CD14-positive monocyte (primary cell): ENCODE measurements around the gene BCO1. TPM values are rescaled to one million over a fixed set of nuclear protein-coding genes. Genes with fewer than 3 reads are reported as not detected.

Experiments used
- DNase-seq, 3 donors: peaks; one replicate each; pipeline ENCODE4 v3.0.0-alpha.2; 2011 to 2022
- H2AFZ ChIP-seq: 2 replicates; pipeline ENCODE4 v1.6.0; 2012; ENCODE audit warnings: mild to moderate bottlenecking, low read depth, low read length, inconsistent platforms; ENCODE audit not compliant: insufficient read depth, poor library complexity, severe bottlenecking
- H3K27ac ChIP-seq, 2 donors: 1 replicate in 1 of 2; 2 replicates in 1 of 2; pipeline ENCODE4 v1.5.1; 2012 to 2013; ENCODE audit warnings: low read length in 2 of 2, control low read depth in 1 of 2, inconsistent platforms in 1 of 2, low read depth in 1 of 2, mild to moderate bottlenecking in 1 of 2
- H3K27me3 ChIP-seq, 2 donors: one replicate each; pipeline versions ENCODE4 v1.6.0 to v1.6.1; 2011 to 2013; ENCODE audit warnings: low read length in 2 of 2; ENCODE audit not compliant: control insufficient read depth in 2 of 2, insufficient read depth in 2 of 2
- H3K36me3 ChIP-seq, 2 donors: replicated peaks in 1 of 2; 1 replicate in 1 of 2; 2 replicates in 1 of 2; pipeline versions ENCODE4 v1.5.1 to v1.6.1; 2012 to 2013; ENCODE audit warnings: low read length in 2 of 2, control low read depth in 1 of 2, inconsistent platforms in 1 of 2, mild to moderate bottlenecking in 1 of 2; ENCODE audit not compliant: insufficient read depth in 2 of 2, control insufficient read depth in 1 of 2
- H3K4me1 ChIP-seq, 2 donors: 1 replicate in 1 of 2; 2 replicates in 1 of 2; pipeline versions ENCODE4 v1.5.1 to v1.6.1; 2012 to 2013; ENCODE audit warnings: low read length in 2 of 2, control low read depth in 1 of 2, inconsistent platforms in 1 of 2, mild to moderate bottlenecking in 1 of 2, moderate library complexity in 1 of 2; ENCODE audit not compliant: insufficient read depth in 2 of 2, control insufficient read depth in 1 of 2
- H3K4me2 ChIP-seq: replicated peaks from 2 replicates; pipeline ENCODE3; 2012; ENCODE audit warnings: low read length, moderate library complexity, mild to moderate bottlenecking; ENCODE audit not compliant: poor library complexity, severe bottlenecking; ENCODE audit errors: extremely low read depth
- H3K4me3 ChIP-seq, 3 experiments: fragments of 200-600 bp in 1 of 3; sonication (generic) in 1 of 3; replicated peaks in 1 of 3; 1 replicate in 2 of 3; 2 replicates in 1 of 3; pipeline ENCODE4 v1.5.1; 2011 to 2013; ENCODE audit warnings: low read length in 3 of 3, mild to moderate bottlenecking in 3 of 3, control low read depth in 2 of 3, low read depth in 2 of 3, inconsistent platforms in 1 of 3, moderate library complexity in 1 of 3
- H3K79me2 ChIP-seq: 2 replicates; pipeline ENCODE4 v1.6.0; 2012; ENCODE audit warnings: mild to moderate bottlenecking, control low read depth, inconsistent platforms, low read length, moderate library complexity; ENCODE audit not compliant: insufficient read depth
- H3K9ac ChIP-seq: 2 replicates; pipeline ENCODE4 v1.6.0; 2017; ENCODE audit warnings: low read length, mild to moderate bottlenecking; ENCODE audit not compliant: insufficient read depth, poor library complexity, severe bottlenecking
- H3K9me3 ChIP-seq, 2 donors: replicated peaks in 1 of 2; 1 replicate in 1 of 2; 2 replicates in 1 of 2; pipeline versions ENCODE4 v1.5.1 to v1.6.1; 2012 to 2013; ENCODE audit warnings: low read length in 2 of 2, control low read depth in 1 of 2; ENCODE audit not compliant: control insufficient read depth in 1 of 2, insufficient read depth in 1 of 2
- H4K20me1 ChIP-seq: 2 replicates; pipeline ENCODE4 v1.6.0; 2012; ENCODE audit warnings: mild to moderate bottlenecking, low read length, control low read depth, moderate library complexity; ENCODE audit not compliant: insufficient read depth
- H3K27ac Mint-ChIP-seq, 7 donors: one replicate each; pipeline ENCODE4 v1.8.0; 2020; ENCODE audit warnings: mild to moderate bottlenecking in 7 of 7, mixed read lengths in 7 of 7, moderate library complexity in 6 of 7, inconsistent platforms in 2 of 7
- H3K27me3 Mint-ChIP-seq, 3 donors: one replicate each; pipeline ENCODE4 v1.8.0; 2021 to 2022; ENCODE audit warnings: low read depth in 3 of 3, mild to moderate bottlenecking in 3 of 3, mixed read lengths in 3 of 3, moderate library complexity in 3 of 3, inconsistent platforms in 1 of 3
- H3K36me3 Mint-ChIP-seq, 2 donors: one replicate each; pipeline ENCODE4 v1.8.0; 2020; ENCODE audit warnings: mixed read lengths in 2 of 2, inconsistent platforms in 1 of 2, mild to moderate bottlenecking in 1 of 2
- H3K4me1 Mint-ChIP-seq: one replicate; pipeline ENCODE4 v1.8.0; 2020; ENCODE audit warnings: mild to moderate bottlenecking, mixed read lengths
- H3K4me3 Mint-ChIP-seq, 2 donors: one replicate each; pipeline ENCODE4 v1.8.0; 2020; ENCODE audit warnings: mild to moderate bottlenecking in 2 of 2, mixed read lengths in 2 of 2, moderate library complexity in 1 of 2
- H3K9me3 Mint-ChIP-seq, 7 donors: one replicate each; pipeline ENCODE4 v1.8.0; 2020 to 2022; ENCODE audit warnings: mixed read lengths in 7 of 7, mild to moderate bottlenecking in 6 of 7, moderate library complexity in 6 of 7, inconsistent platforms in 2 of 7
- WGBS: methylation state at CpG from one replicate; pipeline ENCODE4 v1.1.5; 2013; ENCODE audit warnings: missing lambda C conversion rate; ENCODE audit not compliant: insufficient coverage; 5-methylcytosine and 5-hydroxymethylcytosine counted together
- intact Hi-C, 2 donors: fragments of 100-400 bp; cut with micrococcal nuclease; formaldehyde crosslinking; loops; one replicate each; pipeline versions ENCODE4 v1.15.0 to v1.15.1; 2023
- polyA plus RNA-seq, 3 donors: library from polyadenylated mRNA; depleted of rRNA in 1 of 3; unstranded in 2 of 3; stranded (reverse) in 1 of 3; fragments of 300-500 nt in 2 of 3; fragments of >200 nt in 1 of 3; fragmentation: Illumina TruSeq in 2 of 3; gene quantifications; 1 replicate in 2 of 3; 2 replicates in 1 of 3; pipeline ENCODE4 v1.2.3, GENCODE V29; 2012 to 2021
- TF ChIP-seq, protein P1 (sequence below): fragments of 200-600 bp; IDR thresholded peaks from one replicate; pipeline ENCODE4 v1.8.0; 2022; ENCODE audit warnings: antibody characterized with exemption, mild to moderate bottlenecking

Gene BCO1
- polyA plus RNA-seq, 3 donors, result not detected

- DNase-seq, result no peak
- WGBS, result 60% methylated on average over 1 of the region's 3 CpGs
- no peak overlapping the region for H3K4me3 ChIP-seq
- Mint-ChIP-seq H3K36me3 (no peaks in the 10 kb centered on the region), H3K4me3 (no peak overlapping the region), H3K4me1 (no peaks in the 10 kb centered on the region), H3K9me3 (peaks cover 0 to 3% (median 0%) of the 10 kb centered on the region in 7 donors), H3K27me3 (peaks cover 6 to 14% (median 6%) of the 10 kb centered on the region in 3 donors), H3K27ac (peak overlapping the region in 1 of 7 donors; percentile 34)
- no peaks in the 10 kb centered on the region for H3K27me3 ChIP-seq
- H4K20me1 ChIP-seq, result no peaks in the 10 kb centered on the region
- TF ChIP-seq, protein P1, sequence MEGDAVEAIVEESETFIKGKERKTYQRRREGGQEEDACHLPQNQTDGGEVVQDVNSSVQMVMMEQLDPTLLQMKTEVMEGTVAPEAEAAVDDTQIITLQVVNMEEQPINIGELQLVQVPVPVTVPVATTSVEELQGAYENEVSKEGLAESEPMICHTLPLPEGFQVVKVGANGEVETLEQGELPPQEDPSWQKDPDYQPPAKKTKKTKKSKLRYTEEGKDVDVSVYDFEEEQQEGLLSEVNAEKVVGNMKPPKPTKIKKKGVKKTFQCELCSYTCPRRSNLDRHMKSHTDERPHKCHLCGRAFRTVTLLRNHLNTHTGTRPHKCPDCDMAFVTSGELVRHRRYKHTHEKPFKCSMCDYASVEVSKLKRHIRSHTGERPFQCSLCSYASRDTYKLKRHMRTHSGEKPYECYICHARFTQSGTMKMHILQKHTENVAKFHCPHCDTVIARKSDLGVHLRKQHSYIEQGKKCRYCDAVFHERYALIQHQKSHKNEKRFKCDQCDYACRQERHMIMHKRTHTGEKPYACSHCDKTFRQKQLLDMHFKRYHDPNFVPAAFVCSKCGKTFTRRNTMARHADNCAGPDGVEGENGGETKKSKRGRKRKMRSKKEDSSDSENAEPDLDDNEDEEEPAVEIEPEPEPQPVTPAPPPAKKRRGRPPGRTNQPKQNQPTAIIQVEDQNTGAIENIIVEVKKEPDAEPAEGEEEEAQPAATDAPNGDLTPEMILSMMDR, result no peak
- H3K36me3 ChIP-seq, result no peaks in the 10 kb centered on the region
- no peaks in the 10 kb centered on the region for H3K9me3 ChIP-seq
- no peaks in the 10 kb centered on the region for H3K79me2 ChIP-seq
- no peaks in the 10 kb centered on the region for H3K4me1 ChIP-seq
- H2AFZ ChIP-seq, result no peak overlapping the region
- no peak overlapping the region for H3K27ac ChIP-seq
- intact Hi-C loops, result no loop called here
- H3K9ac ChIP-seq, result no peak overlapping the region
- H3K4me2 ChIP-seq, result no peak overlapping the region
Observed at GRCh38 chr16:81190667-81191066, 47.8 kb upstream of the BCO1 start.

- TF ChIP-seq, protein P1, result no peak
- H3K4me3 Mint-ChIP-seq, result no peak overlapping the region
- H3K36me3 Mint-ChIP-seq, result no peaks in the 10 kb centered on the region
- Histone ChIP-seq H3K36me3 (no peaks in the 10 kb centered on the region), H3K27me3 (no peaks in the 10 kb centered on the region), H3K4me3 (no peak overlapping the region), H4K20me1 (no peaks in the 10 kb centered on the region), H3K4me2 (no peak overlapping the region), H3K79me2 (no peaks in the 10 kb centered on the region), H2AFZ (no peak overlapping the region), H3K9me3 (no peaks in the 10 kb centered on the region), H3K27ac (no peak overlapping the region), H3K9ac (no peak overlapping the region), H3K4me1 (no peaks in the 10 kb centered on the region)
- WGBS, result 82% methylated on average over 10 of the region's 13 CpGs
- intact Hi-C loops, result no loop called here
- H3K9me3 Mint-ChIP-seq, result peaks cover 0 to 2% (median 0%) of the 10 kb centered on the region in 7 donors
- H3K27me3 Mint-ChIP-seq, result peaks cover 6 to 14% (median 12%) of the 10 kb centered on the region in 3 donors
- no peak for DNase-seq
- H3K4me1 Mint-ChIP-seq, result no peaks in the 10 kb centered on the region
- H3K27ac Mint-ChIP-seq, result no peak overlapping the region
Observed at GRCh38 chr16:81195885-81196534, 42.5 kb upstream of the BCO1 start.
